Measurements from ENCODE around the gene MTF2.
"Not testable (repeated sequence)": the region's sequence is repeated elsewhere in the genome, so short reads cannot be mapped to it uniquely, and the experiment has no call there.

Gene MTF2

DNA sequence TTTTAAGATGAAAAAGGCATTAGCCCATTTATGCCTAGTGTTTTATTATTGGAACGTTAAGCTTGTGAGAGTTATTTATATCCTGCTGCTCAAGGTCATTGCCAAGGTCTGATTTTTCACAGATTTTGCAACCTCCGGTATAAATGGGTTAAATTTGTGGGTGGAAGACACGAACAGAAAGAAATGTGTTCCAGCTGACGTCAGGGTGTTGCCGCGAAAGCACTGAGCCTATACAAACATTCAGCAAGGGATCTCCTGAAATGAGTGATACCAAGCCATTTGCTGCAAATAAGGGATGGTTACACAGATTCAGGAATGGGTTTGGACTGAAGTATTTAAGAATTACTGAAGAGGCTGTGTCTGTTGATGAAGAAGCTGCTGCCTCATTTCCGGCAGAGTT, 68.9 kb downstream of the MTF2 start:
- DNase-seq = no peak

DNA sequence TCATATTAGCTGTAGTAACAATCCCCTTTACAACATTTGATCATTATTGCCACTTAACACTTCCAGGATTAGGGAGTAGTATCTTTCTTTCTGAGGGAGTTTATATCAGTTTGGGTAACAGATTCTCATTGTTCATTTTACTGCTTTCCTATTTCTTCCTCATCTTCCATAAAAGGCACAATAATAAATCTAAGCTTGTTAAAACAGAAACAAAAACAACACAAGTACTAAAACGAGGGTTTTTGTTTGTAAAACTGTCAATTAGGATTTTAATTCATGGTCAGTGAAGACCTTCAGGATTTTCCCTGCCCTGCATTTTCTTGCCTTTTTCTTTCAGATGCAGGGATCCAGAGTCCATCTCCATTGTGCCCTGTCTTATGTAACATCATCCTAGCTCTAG, 71.6 kb downstream of the MTF2 start:
- DNase-seq = no peak

DNA sequence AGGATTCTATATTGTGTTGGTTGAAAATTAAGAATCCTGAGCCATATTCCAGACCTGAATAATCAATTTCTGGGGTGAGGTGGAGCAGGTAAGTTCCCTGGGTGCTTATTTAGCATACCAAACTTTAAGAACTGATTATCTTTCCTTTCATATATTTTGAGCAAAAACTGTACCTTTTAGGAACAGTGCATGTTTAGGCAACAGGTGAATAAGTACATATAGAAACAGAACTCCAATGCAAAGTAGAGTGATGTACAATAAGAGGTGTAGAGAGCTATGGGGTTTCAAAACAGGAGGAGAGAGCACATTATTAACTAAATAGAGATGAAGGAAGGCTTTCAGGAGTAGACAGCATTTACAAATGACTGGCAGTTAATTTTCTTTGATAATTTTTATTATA, 72.4 kb downstream of the MTF2 start:
- DNase-seq = no peak

GRCh38 chr1:93152835-93153234, 73.8 kb downstream of the MTF2 start:
- no peak for DNase-seq

GRCh38 chr1:93154898-93155297, 75.8 kb downstream of the MTF2 start:
- DNase-seq = no peak

DNA sequence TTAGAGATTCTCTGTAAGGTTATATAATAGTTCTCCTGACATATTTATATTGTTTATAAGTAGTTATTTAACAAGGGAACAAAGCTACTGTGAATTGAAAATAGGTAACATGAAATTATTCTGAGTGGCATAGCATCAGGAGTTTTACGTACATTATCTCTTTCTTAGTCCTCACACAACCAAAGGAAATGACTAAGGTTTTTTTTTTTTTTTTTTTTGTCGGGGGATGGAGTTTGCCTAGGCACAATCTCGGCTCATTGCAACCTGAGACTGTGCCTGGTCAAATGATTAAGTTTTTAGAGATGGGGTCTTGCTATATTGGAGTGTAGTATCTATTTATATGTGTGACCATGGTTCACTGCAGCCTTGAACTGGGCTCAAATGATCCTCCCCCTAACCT, 76.3 kb downstream of the MTF2 start:
- DNase-seq = no peak

DNA sequence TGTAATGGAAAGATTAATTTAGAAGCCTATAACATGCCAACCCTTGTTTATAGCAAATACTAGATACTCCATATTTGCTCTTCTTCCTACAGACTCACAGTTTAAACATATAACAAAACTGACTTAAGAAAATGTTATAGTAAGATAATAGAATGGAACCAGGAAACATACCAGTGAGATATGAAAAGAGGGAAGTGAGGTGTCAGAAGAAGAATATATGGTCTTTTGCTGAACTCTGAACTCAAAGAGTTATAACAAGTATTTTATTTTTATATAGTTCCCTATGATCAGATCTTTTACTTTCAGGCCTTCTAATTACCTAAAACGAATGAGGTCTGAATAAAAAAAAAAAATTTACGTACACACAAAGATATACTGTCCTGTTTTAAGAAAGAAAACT, 80.3 kb downstream of the MTF2 start:
- DNase-seq = no peak

GRCh38 chr1:93163314-93163713, 84.2 kb downstream of the MTF2 start:
- not testable (repeated sequence) for DNase-seq

- no peak for DNase-seq
Measured at GRCh38 chr1:93164816-93165215, 85.7 kb downstream of the MTF2 start.

GRCh38 chr1:93165895-93166294, 86.8 kb downstream of the MTF2 start:
- not testable (repeated sequence) for DNase-seq

- DNase-seq = no peak
Measured at GRCh38 chr1:93167006-93167405, 87.9 kb downstream of the MTF2 start.

GRCh38 chr1:93170141-93170678, 91.1 kb downstream of the MTF2 start:
- DNase-seq = not testable (repeated sequence)

GRCh38 chr1:93171549-93172034, 92.5 kb downstream of the MTF2 start:
- no peak for DNase-seq

DNA sequence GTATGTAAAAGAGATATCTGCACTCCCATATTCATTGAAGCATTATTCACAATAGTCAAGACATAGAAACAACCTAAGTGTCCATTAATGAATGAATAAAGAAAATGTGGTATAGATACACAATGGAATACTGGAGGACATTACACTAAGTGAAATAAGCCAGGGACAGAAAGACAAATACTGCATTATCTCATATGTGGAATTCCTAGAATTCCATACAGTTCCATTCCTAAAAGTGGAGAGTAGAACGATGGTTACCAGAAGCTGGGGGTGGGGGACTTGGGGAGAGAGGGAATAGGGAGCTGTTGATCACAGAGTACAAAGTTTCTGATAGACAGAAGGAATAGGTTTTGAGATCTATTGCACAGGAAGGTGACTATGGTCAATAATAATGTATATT, 93.7 kb downstream of the MTF2 start:
- no peak for DNase-seq

- DNase-seq = not testable (repeated sequence)
Measured at GRCh38 chr1:93174638-93175037, 95.6 kb downstream of the MTF2 start.

GRCh38 chr1:93177991-93178390, 98.9 kb downstream of the MTF2 start:
- no peak for DNase-seq

GRCh38 chr1:93178418-93178817, 99.3 kb downstream of the MTF2 start:
- no peak for DNase-seq

DNA sequence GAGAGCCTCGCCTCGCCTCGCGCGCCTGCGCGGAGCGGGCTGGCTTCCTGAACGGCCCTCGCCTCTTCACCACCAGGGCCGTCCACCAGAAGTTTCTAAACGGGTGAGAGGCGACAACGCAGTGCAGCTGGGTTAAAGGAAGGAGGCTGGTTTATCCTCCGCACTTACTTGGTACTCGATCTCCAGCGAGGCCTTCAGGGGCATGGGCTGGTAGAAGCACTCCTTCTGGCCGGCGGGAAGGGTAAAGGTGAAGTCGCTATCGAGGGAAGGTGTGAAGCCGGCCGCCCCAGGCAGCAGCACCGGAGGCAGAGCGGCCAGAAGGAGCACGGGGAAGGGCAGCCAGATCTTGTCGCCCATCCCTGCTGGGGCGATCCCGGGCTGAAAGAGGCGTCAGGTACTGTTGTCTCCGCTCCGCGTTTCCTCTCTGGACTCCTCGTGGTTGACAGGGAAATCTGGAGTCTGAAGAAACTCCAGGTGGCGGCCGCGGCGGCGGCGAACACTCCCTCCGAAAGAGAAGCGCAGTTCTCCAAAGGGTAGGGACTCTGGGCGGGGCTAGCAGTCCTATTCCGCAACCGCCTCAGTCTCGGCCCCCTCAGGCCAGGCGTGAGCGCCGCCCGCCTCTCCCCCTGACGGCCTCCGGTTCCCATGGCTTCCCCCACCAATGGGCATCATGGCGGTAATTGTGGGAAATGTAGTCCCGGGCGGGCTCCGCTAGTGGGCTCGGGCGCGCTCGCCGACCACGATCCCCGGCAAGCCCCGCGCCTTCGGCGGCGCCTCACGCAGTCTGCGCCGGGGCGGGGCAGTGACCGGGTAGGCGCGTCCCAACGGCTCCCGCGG, 101.0 kb downstream of the MTF2 start, which contains the start of gene TMED5:
Gene TMED5, minus strand, starts transcription at position 528 of the 837 bp plus-strand sequence. Its CDS starts 171 bp downstream, at position 357.
- DNase-seq = peak; percentile 84

DNA sequence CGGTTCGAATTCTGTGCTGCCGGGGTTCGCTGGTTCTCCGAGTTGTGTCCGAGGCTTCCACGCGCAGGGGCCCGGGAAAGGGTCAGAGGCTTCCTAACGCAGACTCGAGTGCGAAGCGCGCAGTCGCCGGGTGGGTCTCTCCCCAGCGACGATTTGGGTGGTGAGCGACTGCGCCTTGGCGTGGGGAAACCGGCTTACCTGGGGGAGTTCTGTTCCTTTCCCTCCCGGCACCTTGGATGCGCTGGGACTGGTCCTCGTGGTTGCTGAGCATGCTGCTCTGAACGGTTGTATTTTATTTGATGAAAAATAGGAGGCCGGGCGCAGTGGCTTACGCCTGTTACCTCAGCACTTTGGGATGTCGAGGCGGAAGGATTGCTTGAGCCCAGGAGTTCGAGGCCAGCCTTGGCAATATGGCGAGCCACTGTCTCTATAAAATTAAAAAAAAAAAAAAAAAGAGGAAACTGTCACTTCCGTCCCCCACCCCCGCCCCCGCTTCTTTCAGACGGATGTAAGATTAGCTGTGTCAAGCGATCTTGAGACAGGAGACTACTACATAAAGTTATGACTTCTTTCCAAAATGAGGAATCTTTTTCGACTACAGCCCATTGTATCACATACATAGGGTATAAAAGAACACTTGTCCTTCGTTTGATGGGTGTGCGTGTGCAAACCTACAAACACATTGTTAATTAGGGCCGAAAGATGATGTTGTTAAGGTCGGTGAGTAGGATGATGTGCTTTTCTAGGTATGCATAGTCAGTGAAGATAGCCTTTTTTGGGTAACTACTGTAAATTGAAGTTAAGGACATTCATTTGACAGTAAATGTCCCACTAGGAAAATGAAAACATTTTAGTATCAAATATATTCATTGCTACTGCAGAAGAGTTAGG, 101.9 kb downstream of the MTF2 start, which contains the start of gene CCDC18:
Gene CCDC18, plus strand, starts transcription at position 2 of the 891 bp plus-strand sequence. CDS start 2,638 bp downstream, outside the sequence.
- no peak for DNase-seq

DNA sequence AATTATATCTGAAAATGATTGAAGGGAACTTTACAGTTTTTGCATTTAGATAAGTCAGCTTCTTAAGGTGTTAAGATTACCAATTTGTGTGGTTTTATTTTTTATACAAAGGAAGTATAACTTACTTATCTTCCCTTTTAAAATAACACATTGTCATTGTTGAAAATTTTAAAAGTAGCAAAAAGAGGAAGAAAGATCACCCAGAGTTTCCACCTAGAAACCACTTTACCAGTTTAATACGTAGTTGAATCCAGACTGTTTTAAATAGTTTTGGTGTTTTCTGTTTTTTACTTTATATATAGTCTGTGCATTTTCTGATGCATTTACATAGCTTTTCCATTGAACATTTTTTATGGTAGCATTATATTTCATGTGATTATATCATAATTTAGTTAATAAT, 107.6 kb downstream of the MTF2 start:
- no peak for DNase-seq
